Measurements from ENCODE around the gene TIE1.

GRCh38 chr1:43367904-43368645 is 67.3 kb downstream of the TIE1 start, which contains the start of gene ELOVL1:
- no peak for TF ChIP-seq EZH2 (IDR thresholded peaks at IDR 0.05; ENCODE audit: borderline replicate concordance, low read depth, low read length, poor library complexity, severe bottlenecking)
- TF ChIP-seq CTCF (conservative IDR thresholded peaks at IDR 0.05; ENCODE audit: low read depth, low read length) = peak; percentile 42
